Caco-2 (cell line): ENCODE measurements around the gene DAW1. TPM values are rescaled to one million over a fixed set of nuclear protein-coding genes. Genes with fewer than 3 reads are reported as not detected.
A peak's percentile ranks its signal among the peaks of the same experiment; 100 is the strongest.

Experiments
- BruUV-seq: library from RNA; stranded (reverse); fragments of 400-500 nt; replicated peaks from 2 replicates; lab custom pipeline; 2021; lab: Mats Ljungman, UMichigan
- CTCF ChIA-PET: fragments of 300-600 bp; sonication (Branson Sonifier 250); formaldehyde crosslinking; loops from one replicate; lab custom pipeline; 2022; ENCODE audit warnings: antibody characterized with exemption; lab: Charles Lee
- POLR2A ChIA-PET: fragments of 300-600 bp; sonication (Branson Sonifier 250); formaldehyde crosslinking; loops from one replicate; lab custom pipeline; 2022; ENCODE audit warnings: antibody characterized with exemption; lab: Charles Lee
- DNase-seq, 2 experiments: peaks; one replicate each; pipeline versions ENCODE4 v3.0.0 to v3.0.0-alpha.2; 2020 to 2022
- H3K27me3 ChIP-seq: replicated peaks from 2 replicates; pipeline ENCODE4 v1.6.0; 2011; ENCODE audit warnings: low read length; ENCODE audit not compliant: control insufficient read depth, insufficient read depth
- H3K36me3 ChIP-seq: 2 replicates; pipeline ENCODE4 v1.5.1; 2011; ENCODE audit warnings: low read length; ENCODE audit not compliant: control insufficient read depth, insufficient read depth
- H3K4me1 ChIP-seq: fragments of 250-450 bp; sonication (Bioruptor Pico); 2 replicates; pipeline ENCODE4 v1.5.1; 2020; ENCODE audit warnings: mild to moderate bottlenecking
- H3K4me3 ChIP-seq: 2 replicates; pipeline ENCODE4 v1.5.1; 2011; ENCODE audit warnings: low read depth, mild to moderate bottlenecking, control low read depth, low read length
- H3K9me3 ChIP-seq: fragments of 250-450 bp; sonication (Bioruptor Pico); 2 replicates; pipeline ENCODE4 v1.5.1; 2020; ENCODE audit warnings: mild to moderate bottlenecking, moderate library complexity
- H3K27ac Mint-ChIP-seq: one replicate; pipeline ENCODE4 v1.8.0; 2022; ENCODE audit warnings: mixed read lengths; ENCODE audit not compliant: unreplicated experiment
- H3K27me3 Mint-ChIP-seq: one replicate; pipeline ENCODE4 v1.8.0; 2022; ENCODE audit warnings: mixed read lengths; ENCODE audit not compliant: insufficient read depth, unreplicated experiment
- H3K36me3 Mint-ChIP-seq: one replicate; pipeline ENCODE4 v1.8.0; 2022; ENCODE audit warnings: mild to moderate bottlenecking, mixed read lengths; ENCODE audit not compliant: insufficient read depth, unreplicated experiment
- H3K4me1 Mint-ChIP-seq: one replicate; pipeline ENCODE4 v1.8.0; 2022; ENCODE audit warnings: low read depth, mixed read lengths; ENCODE audit not compliant: unreplicated experiment
- H3K4me3 Mint-ChIP-seq: one replicate; pipeline ENCODE4 v1.8.0; 2022; ENCODE audit warnings: mild to moderate bottlenecking, moderate library complexity, mixed read lengths; ENCODE audit not compliant: unreplicated experiment
- H3K9me3 Mint-ChIP-seq: one replicate; pipeline ENCODE4 v1.8.0; 2022; ENCODE audit warnings: mixed read lengths; ENCODE audit not compliant: unreplicated experiment
- CTCF ChIP-seq, 2 experiments: fragments of 200-600 bp in 1 of 2; IDR thresholded peaks; 1 replicate in 1 of 2; 2 replicates in 1 of 2; pipeline versions ENCODE4 v1.5.1 to v1.8.0; 2011 to 2022; ENCODE audit warnings: antibody characterized with exemption in 1 of 2, control low read depth in 1 of 2, inconsistent platforms in 1 of 2, low read depth in 1 of 2, low read length in 1 of 2, mild to moderate bottlenecking in 1 of 2, moderate library complexity in 1 of 2; ENCODE audit not compliant: insufficient read depth in 1 of 2, severe bottlenecking in 1 of 2, unreplicated experiment in 1 of 2
- intact Hi-C: fragments of 100-400 bp; cut with micrococcal nuclease; formaldehyde crosslinking; loops from one replicate; pipeline ENCODE4 v1.10.0; 2022; ENCODE audit not compliant: unreplicated experiment
- total RNA-seq: library from RNA; stranded (reverse); gene quantifications from 2 replicates; pipeline ENCODE4 v1.2.3, GENCODE V29; 2022

The DAW1 gene
- total RNA-seq, 1 experiment from 2014 or later = 6.6 TPM

DNA sequence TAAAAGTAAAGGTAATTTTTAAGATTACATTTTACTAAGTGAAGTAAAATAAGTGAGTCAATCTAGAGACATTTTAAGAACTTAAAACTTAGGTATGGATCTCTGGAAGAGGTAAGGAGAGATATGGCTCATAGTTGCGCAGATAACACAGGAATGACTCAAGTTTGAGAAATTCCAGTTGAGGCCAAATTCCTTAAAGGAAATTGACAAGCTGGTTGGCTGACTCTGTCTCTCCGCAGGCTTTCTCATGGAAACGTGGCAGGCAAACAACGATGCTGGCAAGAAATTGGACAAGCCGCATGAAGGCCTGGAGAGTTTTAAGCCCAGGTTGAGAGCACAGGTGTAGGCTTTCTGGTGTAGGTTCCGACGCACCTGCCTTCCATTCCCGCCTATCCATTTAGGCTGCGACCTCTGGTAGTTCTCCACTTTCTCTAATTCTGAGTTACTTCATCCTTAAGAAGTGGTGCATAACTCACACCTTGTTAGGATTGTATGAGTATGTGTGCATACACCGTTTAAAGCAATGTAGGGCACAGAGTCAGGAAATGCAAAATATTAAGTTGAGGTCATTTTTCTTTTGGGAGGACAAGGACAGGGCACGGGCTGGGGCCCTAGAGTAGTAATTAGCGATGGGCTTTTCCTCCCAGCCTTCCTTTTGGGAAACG is 589 bp upstream of the DAW1 start:
- DNase-seq = peak; percentile 58 to 63
- H3K27me3 Mint-ChIP-seq = no peaks in the 10 kb centered on the region
- ChIA-PET CTCF (interaction anchor here (1.4 to 2.1 kb wide), 3 partner anchors 8 to 213 kb away, joined by 4 to 8 read pairs (median 5); no protein-coding TSS in a partner anchor), POLR2A (interaction anchor here (0.5 to 1.6 kb wide), 4 partner anchors 15 to 649 kb away, joined by 3 to 6 read pairs (median 4); no protein-coding TSS in a partner anchor)
- no peak for TF ChIP-seq CTCF (IDR thresholded peaks at IDR 0.05; ENCODE audit: insufficient read depth in 1 of 2, low read depth in 1 of 2, low read length in 1 of 2, severe bottlenecking in 1 of 2, unreplicated experiment in 1 of 2)
- intact Hi-C loops = loop anchor here (2.0 to 5.0 kb wide), 2 partner anchors 58 to 404 kb away; partner anchors contain the start of gene CCL20
- peaks cover 34% of the 10 kb centered on the region for H3K4me1 Mint-ChIP-seq
- H3K4me1 ChIP-seq = peaks cover 32% of the 10 kb centered on the region
- H3K9me3 ChIP-seq = no peaks in the 10 kb centered on the region
- H3K36me3 ChIP-seq = no peaks in the 10 kb centered on the region
- H3K27ac Mint-ChIP-seq = peak overlapping the region; percentile 88
- no peaks in the 10 kb centered on the region for H3K27me3 ChIP-seq
- peak overlapping the region; percentile 56 for H3K4me3 ChIP-seq
- H3K4me3 Mint-ChIP-seq = peak overlapping the region; percentile 74
- peaks cover 13% of the 10 kb centered on the region for H3K36me3 Mint-ChIP-seq
- TSS peak; percentile 84 for BruUV-seq
- peaks cover 16% of the 10 kb centered on the region for H3K9me3 Mint-ChIP-seq

- H3K4me1 Mint-ChIP-seq = peaks cover 41% of the 10 kb centered on the region
- peak overlapping the region; percentile 88 for H3K27ac Mint-ChIP-seq
- peaks cover 13% of the 10 kb centered on the region for H3K36me3 Mint-ChIP-seq
- POLR2A ChIA-PET = no interaction called here
- peak overlapping the region; percentile 74 for H3K4me3 Mint-ChIP-seq
- no peaks in the 10 kb centered on the region for H3K27me3 Mint-ChIP-seq
- peaks cover 16% of the 10 kb centered on the region for H3K9me3 Mint-ChIP-seq
- H3K9me3 ChIP-seq = no peaks in the 10 kb centered on the region
- intact Hi-C loops = loop anchor here (5.0 kb wide), 1 partner anchor 405 kb away; no protein-coding TSS in a partner anchor
- no peak overlapping the region for H3K4me3 ChIP-seq
- TF ChIP-seq CTCF (IDR thresholded peaks at IDR 0.05; ENCODE audit: insufficient read depth in 1 of 2, low read depth in 1 of 2, low read length in 1 of 2, severe bottlenecking in 1 of 2, unreplicated experiment in 1 of 2) = no peak
- peaks cover 49% of the 10 kb centered on the region for H3K4me1 ChIP-seq
- no peaks in the 10 kb centered on the region for H3K27me3 ChIP-seq
- no peaks in the 10 kb centered on the region for H3K36me3 ChIP-seq
- BruUV-seq = no TSS peak
- DNase-seq = no peak
- CTCF ChIA-PET = interaction anchor here (0.7 to 2.1 kb wide), 3 partner anchors 10 to 215 kb away, joined by 4 to 8 read pairs (median 4); no protein-coding TSS in a partner anchor
Observed at GRCh38 chr2:227872676-227873075, 1.2 kb downstream of the DAW1 start.

DNA sequence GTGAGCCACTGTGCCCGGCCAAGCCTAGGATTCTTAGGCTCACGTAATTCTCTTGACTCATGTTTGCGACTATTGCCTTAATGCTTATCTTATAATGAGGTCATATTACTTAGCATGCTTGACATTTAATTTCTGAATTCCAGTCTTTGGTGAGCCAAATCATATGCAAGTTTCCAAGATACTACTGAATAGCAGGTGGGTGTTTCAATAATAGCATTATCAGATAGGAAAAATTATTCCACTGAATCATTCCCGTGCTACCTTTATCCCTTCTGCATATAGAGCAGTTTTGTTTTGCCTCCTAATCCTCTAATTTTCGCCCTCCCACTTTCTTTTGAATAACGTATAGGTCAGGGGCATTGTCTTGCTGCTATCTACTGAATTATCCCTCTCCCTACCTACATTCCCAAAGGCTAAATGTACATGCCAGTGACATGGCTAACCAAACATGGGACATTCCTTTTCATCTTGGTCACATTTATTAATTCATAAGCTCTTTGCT is 4.9 kb downstream of the DAW1 start:
- POLR2A ChIA-PET = no interaction called here
- no peak for TF ChIP-seq CTCF (IDR thresholded peaks at IDR 0.05; ENCODE audit: insufficient read depth in 1 of 2, low read depth in 1 of 2, low read length in 1 of 2, severe bottlenecking in 1 of 2, unreplicated experiment in 1 of 2)
- H3K27me3 Mint-ChIP-seq = no peaks in the 10 kb centered on the region
- H3K9me3 ChIP-seq = no peaks in the 10 kb centered on the region
- CTCF ChIA-PET = no interaction called here
- peaks cover 60% of the 10 kb centered on the region for H3K4me1 ChIP-seq
- peak overlapping the region; percentile 3 for H3K27ac Mint-ChIP-seq
- no peaks in the 10 kb centered on the region for H3K27me3 ChIP-seq
- H3K9me3 Mint-ChIP-seq = peaks cover 16% of the 10 kb centered on the region
- H3K36me3 ChIP-seq = no peaks in the 10 kb centered on the region
- H3K36me3 Mint-ChIP-seq = peaks cover 13% of the 10 kb centered on the region
- no TSS peak for BruUV-seq
- H3K4me3 Mint-ChIP-seq = peak overlapping the region; percentile 17
- peaks cover 49% of the 10 kb centered on the region for H3K4me1 Mint-ChIP-seq
- intact Hi-C loops = no loop called here
- DNase-seq = no peak
- H3K4me3 ChIP-seq = no peak overlapping the region
